Measurements from ENCODE around the gene ST3GAL6. TPM values are rescaled to one million over a fixed set of nuclear protein-coding genes. Genes with fewer than 3 reads are reported as not detected.

The ST3GAL6 gene
- total RNA-seq, 2 experiments from 2014 or later: 0.44 to 0.45 TPM

- H3K4me3 Mint-ChIP-seq: no peak overlapping the region
- Histone ChIP-seq H3K27ac (ENCODE audit: low read depth in 1 of 2, low read length in 2 of 2) (no peak overlapping the region), H3K27me3 (ENCODE audit: control insufficient read depth in 1 of 2, insufficient read depth in 2 of 2, low read length in 2 of 2) (peaks cover 0 to 3% of the 10 kb centered on the region in 2 experiments), H3K36me3 (ENCODE audit: insufficient read depth, low read length) (no peaks in the 10 kb centered on the region), H3K4me1 (ENCODE audit: insufficient read depth, low read length) (no peaks in the 10 kb centered on the region), H3K4me3 (ENCODE audit: low read length) (no peak overlapping the region), H3K9me3 (ENCODE audit: control insufficient read depth in 1 of 2, insufficient read depth in 1 of 2, low read length in 2 of 2) (no peaks in the 10 kb centered on the region)
- POLR2A ChIA-PET: no interaction called here
- DNase-seq (no peak), ATAC-seq (ENCODE audit: poor library complexity) (no peak)
- no peaks in the 10 kb centered on the region for H3K9me3 Mint-ChIP-seq
- no peaks in the 10 kb centered on the region for H3K4me1 Mint-ChIP-seq (ENCODE audit: low read depth)
- intact Hi-C loops (cut with DNase I, micrococcal nuclease): no loop called here
- peaks cover 8% of the 10 kb centered on the region for H3K27me3 Mint-ChIP-seq
- no peaks in the 10 kb centered on the region for H3K36me3 Mint-ChIP-seq (ENCODE audit: low read depth)
- CTCF ChIA-PET: no interaction called here
- no peak for TF ChIP-seq CTCF (IDR thresholded peaks at IDR 0.05)
- no peak overlapping the region for H3K27ac Mint-ChIP-seq
These were observed 30.8 kb downstream of the ST3GAL6 start for GRCh38 chr3:98793971-98794370.

- H3K4me3 Mint-ChIP-seq: no peak overlapping the region
- H3K4me3 ChIP-seq (ENCODE audit: low read length): no peak overlapping the region
- H3K9me3 Mint-ChIP-seq: no peaks in the 10 kb centered on the region
- CTCF ChIA-PET: no interaction called here
- H3K36me3 Mint-ChIP-seq (ENCODE audit: low read depth): no peaks in the 10 kb centered on the region
- no peak for DNase-seq
- H3K4me1 Mint-ChIP-seq (ENCODE audit: low read depth): no peaks in the 10 kb centered on the region
- intact Hi-C loops (cut with DNase I, micrococcal nuclease): no loop called here
- H3K27ac Mint-ChIP-seq: no peak overlapping the region
- no peaks in the 10 kb centered on the region for H3K4me1 ChIP-seq (ENCODE audit: insufficient read depth, low read length)
- no peak overlapping the region for H3K27ac ChIP-seq (ENCODE audit: low read depth in 1 of 2, low read length in 2 of 2)
- H3K27me3 Mint-ChIP-seq: peaks cover 4% of the 10 kb centered on the region
- no peaks in the 10 kb centered on the region for H3K36me3 ChIP-seq (ENCODE audit: insufficient read depth, low read length)
- peaks cover 0 to 3% of the 10 kb centered on the region in 2 experiments for H3K27me3 ChIP-seq (ENCODE audit: control insufficient read depth in 1 of 2, insufficient read depth in 2 of 2, low read length in 2 of 2)
- POLR2A ChIA-PET: no interaction called here
- H3K9me3 ChIP-seq (ENCODE audit: control insufficient read depth in 1 of 2, insufficient read depth in 1 of 2, low read length in 2 of 2): no peaks in the 10 kb centered on the region
- no peak for TF ChIP-seq CTCF (IDR thresholded peaks at IDR 0.05)
- no peak for ATAC-seq (ENCODE audit: poor library complexity)
These were observed 33.2 kb downstream of the ST3GAL6 start for GRCh38 chr3:98796334-98796733.

GRCh38 chr3:98797905-98798304 lies 34.8 kb downstream of the ST3GAL6 start:
- Mint-ChIP-seq H3K9me3 (no peaks in the 10 kb centered on the region), H3K27me3 (peaks cover 3% of the 10 kb centered on the region), H3K36me3 (ENCODE audit: low read depth) (no peaks in the 10 kb centered on the region), H3K27ac (no peak overlapping the region), H3K4me1 (ENCODE audit: low read depth) (no peaks in the 10 kb centered on the region), H3K4me3 (no peak overlapping the region)
- Histone ChIP-seq H3K36me3 (ENCODE audit: insufficient read depth, low read length) (no peaks in the 10 kb centered on the region), H3K4me3 (ENCODE audit: low read length) (no peak overlapping the region), H3K9me3 (ENCODE audit: control insufficient read depth in 1 of 2, insufficient read depth in 1 of 2, low read length in 2 of 2) (no peaks in the 10 kb centered on the region), H3K27ac (ENCODE audit: low read depth in 1 of 2, low read length in 2 of 2) (no peak overlapping the region), H3K4me1 (ENCODE audit: insufficient read depth, low read length) (no peaks in the 10 kb centered on the region), H3K27me3 (ENCODE audit: control insufficient read depth in 1 of 2, insufficient read depth in 2 of 2, low read length in 2 of 2) (peaks cover 0 to 1% of the 10 kb centered on the region in 2 experiments)
- ChIA-PET CTCF (no interaction called here), POLR2A (no interaction called here)
- DNase-seq (no peak), ATAC-seq (ENCODE audit: poor library complexity) (no peak)
- no peak for TF ChIP-seq CTCF (IDR thresholded peaks at IDR 0.05)
- intact Hi-C loops (cut with DNase I, micrococcal nuclease): no loop called here

All from CD4-positive, alpha-beta T cell (primary cell).